BE2C (cell line): Measurements from ENCODE around the gene CHRM4.

Experiments used
- DNase-seq: peaks from one replicate; pipeline ENCODE4 v3.0.0-alpha.2; 2020
- H3K27me3 ChIP-seq: fragments of 250-450 bp; sonication (Bioruptor Pico); 2 replicates; pipeline ENCODE4 v1.5.1; 2020; ENCODE audit warnings: mild to moderate bottlenecking
- H3K36me3 ChIP-seq: fragments of 250-450 bp; sonication (Bioruptor Pico); 2 replicates; pipeline ENCODE4 v1.5.1; 2020; ENCODE audit warnings: mild to moderate bottlenecking
- H3K4me1 ChIP-seq: fragments of 250-450 bp; sonication (Bioruptor Pico); 2 replicates; pipeline ENCODE4 v1.5.1; 2020
- H3K4me3 ChIP-seq: 2 replicates; pipeline ENCODE4 v1.5.1; 2011; ENCODE audit warnings: low read depth, low read length
- H3K9me3 ChIP-seq: fragments of 250-450 bp; sonication (Bioruptor Pico); 2 replicates; pipeline ENCODE4 v1.5.1; 2020
- CTCF ChIP-seq: IDR thresholded peaks from 2 replicates; pipeline ENCODE4 v1.5.1; 2012; ENCODE audit warnings: mild to moderate bottlenecking, low read depth, low read length

CHRM4 gene

DNA sequence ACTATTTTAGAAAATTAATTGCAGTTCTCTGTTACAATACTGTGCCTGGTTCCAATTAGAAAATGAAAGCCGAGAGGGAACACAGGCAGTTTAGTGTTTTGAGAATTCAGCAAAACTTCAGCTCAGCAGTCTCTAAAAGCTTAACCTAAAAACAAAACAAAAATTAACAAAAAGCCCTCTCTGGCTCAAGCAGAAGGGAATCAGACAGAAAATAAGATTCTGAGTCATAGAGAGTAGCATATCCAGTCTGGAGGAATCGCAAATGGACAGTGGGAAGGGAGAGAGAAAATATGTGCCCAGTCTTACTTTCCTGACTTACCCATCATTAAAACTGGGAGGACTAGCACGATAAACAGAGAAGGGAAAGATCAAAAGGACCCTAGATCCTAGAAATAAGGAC, 38.1 kb upstream of the CHRM4 start:
- Histone ChIP-seq H3K4me1 (0 out of 2 replicates have a peak, but pooled peaks cover 4% of the 10 kb centered on the region), H3K36me3 (no peaks in the 10 kb centered on the region; the same call in 1 of the 2 replicates), H3K4me3 (no peak overlapping the region), H3K9me3 (no peaks in the 10 kb centered on the region), H3K27me3 (no peaks in the 10 kb centered on the region)
- DNase-seq: no peak
- no peak for TF ChIP-seq CTCF

GRCh38 chr11:46427364-46427763, 35.8 kb upstream of the CHRM4 start:
- peak; percentile 22 for DNase-seq
- Histone ChIP-seq H3K36me3 (no peaks in the 10 kb centered on the region), H3K9me3 (no peaks in the 10 kb centered on the region), H3K27me3 (no peaks in the 10 kb centered on the region), H3K4me3 (no peak overlapping the region), H3K4me1 (0 out of 2 replicates have a peak, but pooled peaks cover 4% of the 10 kb centered on the region)
- TF ChIP-seq CTCF: no peak

- H3K27me3 ChIP-seq: no peaks in the 10 kb centered on the region
- DNase-seq: peak; percentile 18
- no peaks in the 10 kb centered on the region for H3K9me3 ChIP-seq
- H3K4me1 ChIP-seq: 0 out of 2 replicates have a peak, but pooled peaks cover 4% of the 10 kb centered on the region
- no peaks in the 10 kb centered on the region for H3K36me3 ChIP-seq
- no peak for TF ChIP-seq CTCF
- H3K4me3 ChIP-seq: no peak overlapping the region
These were observed 34.8 kb upstream of the CHRM4 start for GRCh38 chr11:46426233-46426991.

DNA sequence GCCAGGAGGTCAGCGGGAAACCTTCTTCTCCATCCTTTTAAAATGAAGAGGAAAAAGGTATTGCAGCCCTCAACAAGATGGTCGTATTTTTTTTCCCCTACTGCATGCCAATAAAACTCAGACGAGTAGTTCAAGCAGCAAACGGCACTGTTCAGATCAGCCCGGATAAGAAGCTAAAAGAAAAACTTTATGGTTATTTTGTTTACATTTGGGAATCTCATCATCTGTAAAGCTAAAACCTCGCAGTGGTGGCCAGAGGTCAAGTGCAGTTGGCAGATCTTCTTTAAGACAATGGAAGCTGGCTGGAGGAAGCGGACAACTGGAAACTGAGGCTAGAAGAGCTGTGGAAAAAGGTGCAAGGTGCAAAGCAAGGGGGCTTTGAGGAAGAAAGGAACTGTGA, 31.0 kb upstream of the CHRM4 start:
- Histone ChIP-seq H3K9me3 (no peaks in the 10 kb centered on the region), H3K27me3 (no peaks in the 10 kb centered on the region), H3K4me1 (0 out of 2 replicates have a peak, but pooled peaks cover 4% of the 10 kb centered on the region), H3K36me3 (no peaks in the 10 kb centered on the region), H3K4me3 (no peak overlapping the region)
- TF ChIP-seq CTCF: no peak
- DNase-seq: no peak

DNA sequence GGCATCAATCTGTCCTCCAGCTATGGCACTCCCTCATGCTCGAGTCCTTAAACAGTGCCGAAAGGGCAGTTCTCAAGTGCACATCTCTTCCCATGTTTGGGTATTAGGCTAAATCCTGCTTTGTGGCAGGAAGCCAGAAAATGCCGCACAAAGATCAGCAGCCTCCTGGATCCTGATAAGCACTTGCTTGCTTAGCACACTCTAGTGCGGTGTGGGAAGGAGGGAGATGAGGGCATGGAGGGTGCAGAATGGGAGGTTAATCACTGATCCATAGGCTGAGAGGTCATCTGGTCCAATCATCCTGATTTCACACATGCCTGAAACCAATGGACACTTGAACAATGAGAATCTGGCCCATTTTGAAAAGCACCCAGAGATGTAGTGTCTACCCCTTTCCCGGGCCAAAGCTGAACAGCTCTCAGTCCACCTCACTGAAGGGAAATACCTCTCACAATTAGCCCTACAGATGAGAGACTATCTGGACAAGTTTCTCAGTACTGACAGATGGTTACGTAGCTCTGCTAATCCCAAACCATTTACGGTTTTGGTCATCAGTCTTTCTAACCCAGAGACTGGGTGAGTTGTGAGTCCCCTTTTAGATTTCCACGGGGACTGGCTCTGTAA, 29.8 kb upstream of the CHRM4 start:
- no peaks in the 10 kb centered on the region for H3K9me3 ChIP-seq
- TF ChIP-seq CTCF: no peak
- H3K36me3 ChIP-seq: no peaks in the 10 kb centered on the region
- H3K27me3 ChIP-seq: no peaks in the 10 kb centered on the region
- no peak overlapping the region for H3K4me3 ChIP-seq
- no peaks in the 10 kb centered on the region for H3K4me1 ChIP-seq
- peak; percentile 14 for DNase-seq

GRCh38 chr11:46420513-46420912, 28.9 kb upstream of the CHRM4 start:
- no peak overlapping the region for H3K4me3 ChIP-seq
- no peaks in the 10 kb centered on the region for H3K9me3 ChIP-seq
- DNase-seq: no peak
- no peaks in the 10 kb centered on the region for H3K27me3 ChIP-seq
- TF ChIP-seq CTCF: no peak
- H3K36me3 ChIP-seq: no peaks in the 10 kb centered on the region; the same call in 1 of the 2 replicates
- H3K4me1 ChIP-seq: no peaks in the 10 kb centered on the region
